ENCODE results near the gene RAB35.

RAB35 gene

GRCh38 chr12:120081641-120082040 lies 34.9 kb downstream of the RAB35 start:
- no peak for DNase-seq

DNA sequence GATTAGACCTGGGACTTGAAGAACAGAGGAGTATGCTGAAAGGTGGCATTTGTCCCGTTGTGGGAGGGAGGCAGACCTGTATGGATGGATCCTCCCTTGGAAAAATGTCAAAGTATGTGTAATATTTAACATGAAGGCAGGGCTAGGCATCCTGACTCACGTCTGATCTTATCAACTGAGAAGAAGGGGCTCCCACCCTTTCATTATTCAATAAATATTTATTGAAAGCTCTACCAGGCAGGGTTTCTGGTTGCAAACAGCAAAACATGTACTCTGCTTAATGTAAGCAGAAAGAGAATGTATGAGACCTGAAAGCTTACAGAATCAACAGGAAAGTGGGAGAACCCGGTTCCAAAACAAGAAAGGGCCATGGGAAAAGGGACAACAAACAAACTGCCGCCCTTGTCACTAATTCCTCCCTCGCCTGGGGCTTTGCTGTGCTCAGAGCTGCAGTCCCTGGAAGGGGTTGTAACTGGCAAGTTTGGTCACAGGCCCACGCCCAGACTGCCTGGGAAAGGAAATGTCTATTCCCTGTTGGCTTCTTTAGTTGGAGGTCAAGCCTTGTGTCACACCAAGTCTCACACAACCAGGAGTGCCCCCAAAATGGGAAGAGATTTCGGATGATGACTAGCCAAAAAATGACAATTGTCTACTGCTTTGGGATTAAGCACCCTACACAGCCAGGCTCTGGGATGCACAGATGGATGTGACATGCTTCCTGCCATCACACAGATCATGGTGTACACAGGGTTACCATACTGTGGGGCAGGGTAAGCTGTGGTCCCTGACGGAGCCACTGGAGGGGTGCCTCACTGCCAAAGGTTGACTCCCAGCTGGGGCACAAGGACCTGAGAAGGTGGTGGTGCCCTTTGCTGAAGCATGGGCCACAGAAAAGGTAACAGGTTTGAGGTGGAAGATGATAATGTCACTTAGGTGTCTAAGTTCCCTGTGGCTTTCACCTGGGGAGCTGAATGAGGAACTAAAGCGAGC lies 36.8 kb downstream of the RAB35 start:
- no peak for DNase-seq

GRCh38 chr12:120078868-120079267 lies 37.7 kb downstream of the RAB35 start:
- DNase-seq, result no peak

GRCh38 chr12:120077260-120077659 lies 39.3 kb downstream of the RAB35 start:
- no peak for DNase-seq

GRCh38 chr12:120076651-120077050 lies 39.9 kb downstream of the RAB35 start:
- no peak for DNase-seq

GRCh38 chr12:120075034-120075616 lies 41.4 kb downstream of the RAB35 start:
- no peak for DNase-seq

DNA sequence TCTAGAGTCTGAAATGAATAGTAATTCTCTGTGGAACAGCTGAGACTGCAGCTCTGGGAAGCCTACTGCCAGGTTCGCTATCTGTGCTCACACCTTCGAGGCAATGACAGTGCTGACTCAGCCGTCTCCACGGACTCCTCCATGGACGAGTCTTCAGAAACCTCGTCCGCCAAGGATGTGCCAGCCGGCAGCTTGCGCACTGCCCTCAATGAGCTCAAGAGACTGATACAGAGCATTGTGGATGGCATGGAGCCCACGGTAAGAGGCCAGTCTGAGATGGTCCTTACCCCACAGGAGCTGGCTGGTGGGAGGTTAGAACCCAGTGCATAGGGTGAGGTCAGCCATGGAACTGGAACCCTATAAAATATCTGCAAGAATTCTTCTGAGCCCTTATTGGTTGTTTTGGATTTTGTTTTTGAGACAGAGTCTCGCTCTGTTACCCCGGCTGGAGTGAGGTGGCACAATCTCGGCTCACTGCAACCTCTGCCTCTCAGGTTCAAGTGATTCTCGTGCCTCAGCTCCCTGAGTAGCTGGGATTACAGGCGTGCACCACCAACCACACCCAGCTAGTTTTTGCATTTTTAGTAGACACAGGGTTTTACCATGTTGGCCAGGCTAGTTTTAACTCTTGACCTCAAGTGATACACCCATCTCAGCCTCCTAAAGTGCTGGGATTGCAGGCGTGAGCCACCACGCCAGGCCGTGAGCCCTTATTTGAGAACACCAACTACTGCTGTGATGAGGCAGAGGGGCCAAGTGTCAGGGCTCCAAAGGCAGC lies 43.9 kb downstream of the RAB35 start:
- DNase-seq, result no peak

- no peak for DNase-seq
These were observed 45.0 kb downstream of the RAB35 start for GRCh38 chr12:120071493-120072020.

GRCh38 chr12:120069278-120069677 lies 47.3 kb downstream of the RAB35 start:
- no peak for DNase-seq

GRCh38 chr12:120067901-120068300 lies 48.7 kb downstream of the RAB35 start:
- no peak for DNase-seq

GRCh38 chr12:120067084-120067869 lies 49.3 kb downstream of the RAB35 start:
- peak; percentile 54 for DNase-seq

DNA sequence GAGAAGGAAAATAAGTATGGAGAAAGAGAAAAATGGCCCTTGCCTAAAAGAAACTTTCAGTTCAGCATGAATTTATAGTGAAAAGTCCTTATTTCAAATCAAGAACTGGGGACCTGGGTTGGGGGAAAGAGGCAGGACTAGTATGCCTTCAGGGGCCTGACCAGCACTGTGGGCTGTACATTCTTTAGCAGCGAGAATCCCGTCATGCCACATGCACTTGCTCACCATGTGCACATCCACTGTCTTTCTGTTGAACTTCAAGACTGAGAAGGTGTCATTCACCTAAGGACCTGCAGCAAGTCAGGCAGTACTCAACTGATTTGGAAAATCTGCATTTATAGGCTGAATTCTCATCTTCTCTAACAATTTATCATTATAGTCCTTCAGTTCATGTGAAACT lies 50.2 kb downstream of the RAB35 start:
- DNase-seq, result no peak

- no peak for DNase-seq
These were observed 51.1 kb downstream of the RAB35 start for GRCh38 chr12:120065472-120065871.

GRCh38 chr12:120064054-120064940 lies 52.3 kb downstream of the RAB35 start:
- DNase-seq, result no peak

DNA sequence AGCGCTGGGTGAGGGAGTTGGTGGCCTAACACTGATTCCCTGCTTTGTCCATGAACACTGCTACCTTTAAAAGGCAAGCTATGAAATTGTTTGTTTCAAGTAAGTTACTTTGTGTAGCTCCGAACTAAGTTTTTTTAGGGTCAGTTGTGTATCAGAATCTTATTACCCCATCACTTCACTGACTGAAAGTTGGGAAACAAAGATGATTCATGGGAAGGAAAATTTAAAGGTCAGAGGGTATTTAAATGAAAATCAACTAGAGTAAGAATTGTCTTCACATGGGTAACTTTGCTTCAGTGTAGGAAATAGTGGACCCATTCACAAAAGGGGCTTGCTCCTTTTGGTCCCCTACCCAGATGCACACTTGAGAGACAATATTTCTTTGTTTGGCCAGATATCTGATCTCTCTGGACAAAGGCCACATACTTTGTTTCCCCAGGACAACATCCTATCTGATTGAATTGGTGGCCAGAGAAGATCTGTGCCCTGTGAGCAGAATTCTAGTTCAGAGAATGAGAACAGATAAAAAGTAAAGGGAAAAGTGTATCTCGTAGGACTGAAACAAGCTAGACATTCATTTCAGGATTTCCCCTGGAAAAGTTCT lies 53.5 kb downstream of the RAB35 start:
- DNase-seq, result no peak

GRCh38 chr12:120061575-120062214 lies 54.9 kb downstream of the RAB35 start:
- DNase-seq, result no peak

DNA sequence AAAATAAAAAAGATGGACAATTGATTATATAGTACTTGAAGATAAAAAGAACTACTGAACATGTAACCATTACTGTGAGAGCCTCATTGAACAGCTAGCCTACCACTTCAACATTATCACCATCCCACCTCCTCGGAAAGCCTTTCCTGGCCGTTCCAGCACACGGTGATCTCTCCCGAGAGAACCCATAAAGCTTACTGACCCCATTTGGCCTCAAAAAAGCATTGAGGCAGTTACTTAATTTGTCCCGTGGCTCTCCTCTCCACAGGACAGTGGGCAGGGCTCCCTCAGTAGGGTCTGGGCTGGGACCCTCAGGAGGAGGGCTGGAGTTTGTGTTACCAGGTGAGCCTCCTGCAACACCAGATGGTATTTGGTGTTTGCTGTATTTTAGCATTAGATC lies 55.8 kb downstream of the RAB35 start:
- DNase-seq, result no peak

DNA sequence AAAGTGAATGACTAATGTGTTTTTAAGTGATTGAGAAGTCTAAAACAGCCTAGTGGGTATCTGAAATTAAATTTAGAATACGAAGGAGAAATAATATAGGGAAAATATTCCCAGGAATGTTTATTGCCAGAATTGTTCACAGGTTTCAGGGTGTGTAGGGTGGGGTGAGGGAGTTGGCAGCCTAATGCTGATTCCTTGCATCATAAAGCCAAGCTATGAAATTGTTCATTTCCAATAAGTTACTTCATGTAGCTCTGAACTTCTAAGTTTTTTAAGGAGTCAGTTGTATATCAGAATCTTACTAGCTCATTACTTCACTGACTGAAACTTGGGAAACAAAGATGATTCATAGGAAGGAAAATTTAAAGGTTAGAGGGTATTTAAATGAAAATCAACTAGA lies 56.4 kb downstream of the RAB35 start:
- DNase-seq, result no peak

DNA sequence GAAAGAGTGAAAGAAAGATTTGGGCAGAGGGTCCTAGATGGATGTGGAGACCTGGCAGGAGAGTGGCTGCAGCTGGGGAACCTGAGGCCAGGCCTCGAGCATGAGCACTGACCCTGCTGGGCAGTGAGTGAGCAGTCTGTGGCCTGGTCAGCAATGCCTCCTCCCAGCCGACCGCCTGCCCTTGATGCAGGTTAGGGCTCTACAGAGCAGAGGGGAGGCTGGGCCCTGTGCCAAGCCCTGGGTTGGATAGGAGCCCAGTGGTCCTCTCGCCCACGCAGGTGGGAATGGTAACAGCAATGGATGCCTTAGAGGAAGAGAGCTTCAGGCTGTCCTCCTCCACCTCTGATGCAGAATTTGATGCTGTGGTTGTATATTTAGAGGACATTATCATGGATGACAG lies 59.8 kb downstream of the RAB35 start:
- DNase-seq, result no peak

DNA sequence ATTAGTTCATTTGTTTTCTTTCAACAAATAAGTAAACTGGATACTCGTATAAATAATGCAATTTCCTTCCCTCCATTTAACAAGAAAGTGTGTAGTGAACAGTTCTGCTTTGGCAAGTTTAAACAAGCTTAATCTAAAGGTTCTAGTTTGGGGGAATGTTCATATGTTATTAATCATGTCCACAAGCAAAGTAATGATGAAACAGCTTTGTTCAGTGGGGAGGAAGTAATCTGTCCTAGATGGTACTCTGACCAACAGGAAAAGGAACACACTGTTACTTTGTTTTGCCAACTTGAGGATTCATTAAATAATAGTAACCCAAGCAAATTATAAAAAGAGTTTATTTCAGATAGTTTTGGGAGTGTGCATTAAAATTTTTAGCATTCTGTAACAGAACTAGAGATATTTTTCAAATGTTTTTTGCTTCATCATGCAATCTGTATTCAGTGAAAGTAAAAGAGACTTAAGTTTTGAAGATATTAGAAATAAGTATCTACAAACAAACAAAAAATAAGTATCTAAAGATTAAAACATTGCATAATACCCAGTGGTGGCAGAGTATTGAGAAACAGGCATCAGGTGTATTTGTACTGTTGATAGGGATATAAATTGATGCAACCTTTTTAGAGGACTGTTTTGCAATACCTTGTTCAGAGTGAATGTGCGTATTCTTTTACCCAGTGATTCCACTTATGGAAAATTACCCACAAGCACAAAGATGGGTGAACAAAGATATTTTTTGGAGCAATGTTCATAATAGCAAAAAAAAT lies 61.1 kb downstream of the RAB35 start:
- DNase-seq, result no peak

Measured in NCI-H69 (cell line).